LNCaP clone FGC (cell line): Measurements from ENCODE around the gene NIN.
"Not testable (repeated sequence)": the region's sequence is repeated elsewhere in the genome, so short reads cannot be mapped to it uniquely, and the experiment has no call there.

ENCODE experiments used
- DNase-seq: peaks from one replicate; pipeline ENCODE4 v3.0.0-alpha.2; 2011; ENCODE audit warnings: low read depth
- H3K4me3 ChIP-seq: 2 replicates; pipeline ENCODE4 v1.5.1; 2011; ENCODE audit warnings: mild to moderate bottlenecking, low read depth, low read length, control low read depth
- TF ChIP-seq, protein P1 (sequence below): IDR thresholded peaks from 2 replicates; pipeline ENCODE4 v1.5.1; 2012; ENCODE audit warnings: mild to moderate bottlenecking; ENCODE audit not compliant: control insufficient read depth, insufficient read depth; ENCODE audit errors: extremely low read depth

NIN gene

DNA sequence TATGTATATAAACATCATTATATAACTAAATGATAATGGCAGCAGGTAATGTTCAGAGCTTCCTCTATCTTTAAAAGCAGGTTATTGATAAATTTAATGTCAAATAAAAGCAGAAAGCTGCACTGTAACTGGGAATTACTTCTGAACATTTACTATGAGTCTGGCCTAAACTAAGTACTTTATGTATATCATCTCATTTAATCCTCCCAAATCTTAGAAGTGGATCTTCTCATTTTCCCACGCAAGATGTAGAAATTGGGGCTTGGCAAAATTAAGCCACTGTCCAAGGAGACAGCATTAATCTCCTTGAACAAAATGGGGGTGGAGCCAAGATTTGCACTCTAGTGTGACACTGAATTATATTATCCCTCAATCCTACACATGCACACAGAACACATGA is 5.7 kb downstream of the NIN start:
- H3K4me3 ChIP-seq, result no peak overlapping the region
- TF ChIP-seq, protein P1, sequence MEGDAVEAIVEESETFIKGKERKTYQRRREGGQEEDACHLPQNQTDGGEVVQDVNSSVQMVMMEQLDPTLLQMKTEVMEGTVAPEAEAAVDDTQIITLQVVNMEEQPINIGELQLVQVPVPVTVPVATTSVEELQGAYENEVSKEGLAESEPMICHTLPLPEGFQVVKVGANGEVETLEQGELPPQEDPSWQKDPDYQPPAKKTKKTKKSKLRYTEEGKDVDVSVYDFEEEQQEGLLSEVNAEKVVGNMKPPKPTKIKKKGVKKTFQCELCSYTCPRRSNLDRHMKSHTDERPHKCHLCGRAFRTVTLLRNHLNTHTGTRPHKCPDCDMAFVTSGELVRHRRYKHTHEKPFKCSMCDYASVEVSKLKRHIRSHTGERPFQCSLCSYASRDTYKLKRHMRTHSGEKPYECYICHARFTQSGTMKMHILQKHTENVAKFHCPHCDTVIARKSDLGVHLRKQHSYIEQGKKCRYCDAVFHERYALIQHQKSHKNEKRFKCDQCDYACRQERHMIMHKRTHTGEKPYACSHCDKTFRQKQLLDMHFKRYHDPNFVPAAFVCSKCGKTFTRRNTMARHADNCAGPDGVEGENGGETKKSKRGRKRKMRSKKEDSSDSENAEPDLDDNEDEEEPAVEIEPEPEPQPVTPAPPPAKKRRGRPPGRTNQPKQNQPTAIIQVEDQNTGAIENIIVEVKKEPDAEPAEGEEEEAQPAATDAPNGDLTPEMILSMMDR, result no peak
- DNase-seq, result no peak

DNA sequence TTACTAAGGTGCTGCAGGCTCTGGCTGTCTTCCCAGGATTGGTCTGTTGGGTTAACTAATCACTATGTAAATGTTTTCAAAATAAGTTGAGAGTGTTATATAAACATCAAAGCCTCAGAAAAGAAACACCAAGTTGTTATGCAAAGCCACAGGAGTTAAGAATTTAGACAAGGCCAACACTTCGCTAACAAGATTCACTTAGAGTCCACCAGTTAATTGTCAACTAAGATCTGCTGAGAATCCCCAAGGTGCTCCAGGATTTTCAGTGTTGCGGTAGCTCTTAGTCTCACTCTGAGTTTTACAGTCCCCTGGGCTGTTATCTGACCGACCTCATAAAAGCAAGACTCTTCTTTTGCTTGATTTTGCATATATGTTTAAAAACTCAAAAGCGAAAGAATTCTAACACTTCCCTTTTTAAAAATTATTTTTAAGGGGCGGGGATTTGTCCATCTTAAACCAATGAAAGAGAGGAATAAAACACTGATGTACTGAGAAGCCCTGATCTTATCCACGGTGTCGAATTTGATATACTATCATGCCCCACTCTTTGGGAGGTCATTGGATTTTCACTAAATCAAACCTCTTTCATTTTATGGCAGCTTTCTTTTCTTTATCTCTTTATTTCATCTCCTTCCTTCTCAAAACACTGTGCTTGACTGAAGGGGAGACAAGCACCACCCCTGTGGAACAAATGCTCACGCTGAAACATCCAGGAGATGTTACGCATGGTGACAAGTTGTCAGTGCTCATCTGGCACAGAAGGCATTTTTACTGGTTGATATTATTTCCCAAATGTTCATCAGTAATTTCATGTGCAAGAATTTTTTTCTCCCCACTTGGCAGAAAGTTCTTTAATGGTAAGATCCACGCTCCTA is 7.0 kb downstream of the NIN start:
- DNase-seq, result no peak
- TF ChIP-seq, protein P1, result no peak
- no peak overlapping the region for H3K4me3 ChIP-seq

DNA sequence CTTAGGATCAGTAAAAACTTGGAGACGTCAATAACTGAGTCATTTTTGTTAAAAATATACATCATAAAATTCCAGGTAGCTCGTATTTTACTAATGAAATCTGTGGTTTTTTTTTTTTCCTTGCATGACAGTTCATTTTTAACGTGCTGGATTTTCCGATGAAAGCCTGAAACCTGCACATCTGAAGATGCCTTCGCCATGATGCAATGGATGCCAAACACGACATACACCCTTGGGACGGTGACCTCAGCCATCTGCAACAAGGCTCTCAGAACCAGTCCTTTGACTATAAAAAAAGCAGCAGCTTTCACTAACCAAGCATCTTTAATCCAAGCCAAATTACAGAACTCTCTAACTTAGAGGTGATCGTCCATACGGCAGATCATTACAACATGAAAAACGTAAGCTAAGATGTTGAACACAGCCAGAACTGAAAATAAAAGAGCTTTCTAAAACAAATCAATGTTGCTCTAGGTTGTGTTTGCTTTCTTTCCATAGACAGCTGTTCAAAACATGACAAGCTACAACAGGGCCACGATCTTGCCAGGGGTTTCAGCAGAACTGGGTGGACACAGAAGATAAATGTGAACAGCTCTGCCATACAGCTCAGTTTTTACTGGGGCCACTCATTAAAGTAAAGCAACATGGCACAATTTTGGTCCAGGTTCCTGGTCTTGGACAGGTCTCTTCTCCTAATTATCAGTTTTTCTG is 7.8 kb downstream of the NIN start:
- no peak overlapping the region for H3K4me3 ChIP-seq
- no peak for DNase-seq

DNA sequence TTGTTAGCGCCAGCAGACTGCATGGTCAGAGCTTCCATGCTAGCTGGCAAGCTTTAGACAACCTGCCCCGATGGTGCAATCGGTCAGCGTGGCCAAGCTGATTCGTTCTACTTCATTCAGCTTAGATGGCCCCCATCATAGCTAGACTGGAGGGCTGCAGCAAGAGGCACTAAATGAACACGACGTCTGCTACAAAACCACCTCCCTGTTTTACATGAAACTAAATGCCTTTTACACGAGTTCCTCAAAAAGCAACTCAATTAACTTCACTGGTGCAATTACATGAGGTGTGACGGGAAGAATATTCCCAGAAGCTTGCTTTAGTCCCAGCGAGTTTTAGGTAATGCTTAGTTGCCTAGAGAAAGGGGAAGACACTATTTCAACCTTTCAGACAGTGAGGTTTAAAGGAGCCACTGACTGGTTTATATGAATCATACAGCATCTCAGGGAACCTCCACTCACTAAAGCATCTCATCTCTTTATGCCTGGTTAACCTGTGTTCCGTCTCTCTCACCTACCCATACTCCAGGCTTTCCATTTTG is 8.4 kb downstream of the NIN start:
- TF ChIP-seq, protein P1, result no peak
- DNase-seq, result no peak
- no peak overlapping the region for H3K4me3 ChIP-seq

More for the DNA sequence above, 7.8 kb downstream of the NIN start:
- TF ChIP-seq, protein P1, result no peak

DNA sequence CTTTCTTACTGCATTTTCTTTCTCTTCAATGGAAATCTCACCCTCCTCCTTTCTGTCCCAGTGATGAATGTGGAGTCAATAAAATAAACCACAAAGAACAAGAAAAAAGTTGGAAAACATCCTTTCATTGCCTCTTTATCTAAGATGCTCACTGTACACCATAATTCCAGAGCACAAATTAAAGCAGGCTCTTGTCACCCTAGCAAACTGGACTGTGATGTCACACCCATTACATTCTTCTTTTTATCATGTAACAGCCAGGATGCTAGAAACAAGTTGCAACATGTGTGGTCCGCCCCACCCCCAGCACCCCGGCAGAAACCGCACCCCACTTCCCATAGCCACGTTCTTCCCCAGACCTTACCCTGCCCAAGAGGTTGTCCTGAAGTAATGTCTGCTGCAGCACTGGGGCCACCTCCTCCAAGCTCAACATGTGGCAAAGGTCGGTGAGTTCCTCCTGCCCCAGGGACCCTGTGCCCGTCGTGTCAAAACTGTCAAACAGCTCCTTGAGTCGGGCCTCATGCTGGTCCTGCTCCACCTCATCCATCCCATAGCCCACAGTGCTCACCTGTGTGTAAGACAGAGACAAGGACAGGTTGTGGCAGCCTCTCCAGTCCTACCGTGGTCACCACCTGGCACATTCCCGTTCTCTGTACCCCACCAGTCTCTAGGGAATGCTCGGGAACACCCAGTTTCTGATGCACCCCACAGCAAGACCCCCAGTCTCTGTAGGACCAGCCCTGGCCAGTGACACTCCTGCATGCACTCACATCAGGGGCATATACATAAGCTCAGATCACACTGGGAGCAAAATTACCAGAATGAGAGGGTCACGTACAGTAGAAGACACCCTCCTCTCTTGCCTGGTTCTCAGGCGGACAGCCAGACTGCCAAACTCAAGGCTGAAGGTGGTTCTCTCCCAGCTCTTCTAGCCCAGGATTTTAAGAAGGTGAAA is 9.2 kb downstream of the NIN start:
- TF ChIP-seq, protein P1, result no peak
- no peak overlapping the region for H3K4me3 ChIP-seq
- DNase-seq, result no peak

DNA sequence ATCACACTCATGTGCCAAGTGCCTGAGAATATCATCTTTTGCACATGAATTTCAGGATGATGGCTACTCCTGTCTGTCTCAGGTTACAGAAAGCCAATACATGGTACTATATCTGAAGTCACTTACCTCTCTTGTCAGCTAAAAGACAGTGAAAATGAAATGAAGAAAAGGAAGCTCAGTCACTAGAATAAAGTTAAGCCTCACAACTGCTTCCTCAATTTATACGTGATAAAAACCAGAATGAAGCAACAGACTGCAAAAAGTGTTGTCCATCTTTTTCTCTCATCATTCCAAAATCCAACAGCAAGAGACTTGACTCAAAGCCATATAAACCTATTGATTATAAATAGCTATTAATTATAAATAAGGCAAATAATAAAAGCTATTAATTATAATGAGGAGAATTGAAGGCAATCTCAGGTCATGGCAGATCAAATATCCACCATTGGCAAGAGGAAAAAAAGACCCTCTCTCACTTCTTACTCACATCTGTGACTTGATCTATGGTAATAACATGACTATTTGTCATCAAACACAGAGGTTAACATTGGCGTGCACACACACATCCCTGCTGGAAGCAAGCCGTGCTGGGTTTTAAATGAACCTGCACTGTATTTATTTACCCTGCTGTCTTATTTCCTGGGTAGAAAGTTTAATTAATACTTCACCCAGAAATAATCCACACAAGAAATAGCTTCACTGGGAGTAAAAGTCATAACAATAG is 10.0 kb downstream of the NIN start:
- no peak for DNase-seq
- TF ChIP-seq, protein P1, result no peak
- H3K4me3 ChIP-seq, result no peak overlapping the region

DNA sequence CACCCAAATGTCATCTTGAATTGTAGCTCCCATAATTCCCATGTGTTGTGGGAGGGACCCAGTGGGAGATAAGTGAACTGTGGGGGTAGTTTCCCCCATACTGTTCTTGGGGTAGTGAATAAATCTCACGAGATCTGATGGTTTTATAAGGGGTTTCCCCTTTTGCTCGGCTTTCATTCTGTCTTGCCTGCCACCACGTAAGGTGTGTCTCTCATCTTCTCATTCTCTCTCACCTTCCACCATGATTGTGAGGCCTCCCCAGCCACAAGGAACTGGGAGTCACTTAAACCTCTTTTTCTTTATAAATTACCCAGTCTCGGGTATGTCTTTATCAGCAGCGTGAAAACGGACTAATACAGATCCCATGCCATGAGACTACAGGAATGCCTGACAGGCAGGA is 11.7 kb downstream of the NIN start:
- H3K4me3 ChIP-seq, result not testable (repeated sequence)

More for the DNA sequence above, 11.7 kb downstream of the NIN start:
- not testable (repeated sequence) for DNase-seq
